Mesenchymal stem cell (in vitro differentiated cells and primary cell): ENCODE data around the gene LYPD3. TPM values are rescaled to one million over a fixed set of nuclear protein-coding genes. Genes with fewer than 3 reads are reported as not detected.
"Not testable (repeated sequence)": the region's sequence is repeated elsewhere in the genome, so short reads cannot be mapped to it uniquely, and the experiment has no call there.

ENCODE experiments used
- DNase-seq: peaks from one replicate; pipeline ENCODE4 v3.0.0-alpha.2; 2013
- H2AFZ ChIP-seq: one replicate; pipeline ENCODE4 v1.6.1; 2013; ENCODE audit warnings: low read depth, mild to moderate bottlenecking, control low read depth, inconsistent platforms, low read length, moderate library complexity
- H2AK5ac ChIP-seq: 2 replicates; pipeline ENCODE4 v1.6.1; 2013; ENCODE audit warnings: low read length, moderate library complexity, mild to moderate bottlenecking, inconsistent platforms; ENCODE audit not compliant: severe bottlenecking
- H2BK120ac ChIP-seq: one replicate; pipeline ENCODE4 v1.6.1; 2013; ENCODE audit warnings: low read depth, mild to moderate bottlenecking, inconsistent platforms, low read length, moderate library complexity
- H2BK12ac ChIP-seq, 2 experiments: one replicate each; pipeline ENCODE4 v1.6.1; 2013; ENCODE audit warnings: inconsistent platforms in 2 of 2, low read length in 2 of 2, mild to moderate bottlenecking in 2 of 2, moderate library complexity in 2 of 2, control low read depth in 1 of 2
- H2BK15ac ChIP-seq: one replicate; pipeline ENCODE4 v1.6.1; 2013; ENCODE audit warnings: mild to moderate bottlenecking, low read depth, inconsistent platforms; ENCODE audit not compliant: poor library complexity, severe bottlenecking
- H2BK5ac ChIP-seq: 2 replicates; pipeline ENCODE4 v1.6.1; 2013; ENCODE audit warnings: low read depth, mild to moderate bottlenecking, low read length, control low read depth, inconsistent platforms; ENCODE audit not compliant: poor library complexity, severe bottlenecking
- H3K14ac ChIP-seq, 2 experiments: one replicate each; pipeline ENCODE4 v1.6.1; 2013; ENCODE audit warnings: inconsistent platforms in 2 of 2, low read length in 2 of 2, control low read depth in 1 of 2, mild to moderate bottlenecking in 1 of 2, moderate library complexity in 1 of 2
- H3K18ac ChIP-seq, 2 experiments: one replicate each; pipeline ENCODE4 v1.6.1; 2013; ENCODE audit warnings: inconsistent platforms in 2 of 2, low read length in 2 of 2, control low read depth in 1 of 2, low read depth in 1 of 2, mild to moderate bottlenecking in 1 of 2
- H3K23ac ChIP-seq, 2 experiments: one replicate each; pipeline ENCODE4 v1.6.1; 2013; ENCODE audit warnings: inconsistent platforms in 2 of 2, low read length in 2 of 2, mild to moderate bottlenecking in 2 of 2, moderate library complexity in 2 of 2, control low read depth in 1 of 2
- H3K27ac ChIP-seq: 2 replicates; pipeline ENCODE4 v1.5.1; 2013; ENCODE audit warnings: mild to moderate bottlenecking, moderate library complexity, low read length, control low read depth, inconsistent platforms; ENCODE audit not compliant: poor library complexity, severe bottlenecking
- H3K27me3 ChIP-seq, 2 experiments: 2 replicates each; pipeline versions ENCODE4 v1.6.1 to v1.7.0; 2013; ENCODE audit warnings: low read length in 2 of 2, mild to moderate bottlenecking in 2 of 2, moderate library complexity in 2 of 2, control low read depth in 1 of 2, inconsistent platforms in 1 of 2; ENCODE audit not compliant: control insufficient read depth in 1 of 2, insufficient read depth in 1 of 2
- H3K36me3 ChIP-seq, 2 experiments: 2 replicates each; pipeline versions ENCODE4 v1.6.1 to v1.7.0; 2013; ENCODE audit warnings: low read length in 2 of 2, control low read depth in 1 of 2, inconsistent platforms in 1 of 2, low read depth in 1 of 2, mild to moderate bottlenecking in 1 of 2; ENCODE audit not compliant: insufficient read depth in 2 of 2, control insufficient read depth in 1 of 2
- H3K4ac ChIP-seq, 2 experiments: one replicate each; pipeline ENCODE4 v1.6.1; 2013; ENCODE audit warnings: inconsistent platforms in 2 of 2, low read length in 2 of 2, mild to moderate bottlenecking in 2 of 2, moderate library complexity in 2 of 2, control low read depth in 1 of 2, low read depth in 1 of 2
- H3K4me1 ChIP-seq: 2 replicates; pipeline ENCODE4 v1.6.1; 2013; ENCODE audit warnings: low read depth, low read length, control low read depth; ENCODE audit not compliant: control insufficient read depth, insufficient read depth
- H3K4me2 ChIP-seq: 2 replicates; pipeline ENCODE4 v1.6.1; 2013; ENCODE audit warnings: low read length, mild to moderate bottlenecking, inconsistent platforms; ENCODE audit not compliant: poor library complexity, severe bottlenecking
- H3K4me3 ChIP-seq, 2 experiments: 2 replicates each; pipeline versions ENCODE4 v1.5.1 to v1.7.0; 2013; ENCODE audit warnings: low read length in 2 of 2, mild to moderate bottlenecking in 2 of 2, control low read depth in 1 of 2, low read depth in 1 of 2; ENCODE audit not compliant: insufficient read depth in 1 of 2
- H3K79me1 ChIP-seq: replicated peaks from 2 replicates; pipeline ENCODE4 v1.6.1; 2013; ENCODE audit warnings: mild to moderate bottlenecking, control low read depth, low read length, inconsistent platforms; ENCODE audit not compliant: poor library complexity, severe bottlenecking
- H3K9ac ChIP-seq: 2 replicates; pipeline ENCODE4 v1.7.0; 2013; ENCODE audit warnings: mild to moderate bottlenecking, low read length, moderate library complexity
- H3K9me3 ChIP-seq: 2 replicates; pipeline ENCODE4 v1.7.0; 2013; ENCODE audit warnings: mild to moderate bottlenecking, low read length; ENCODE audit not compliant: control insufficient read depth
- H4K8ac ChIP-seq: one replicate; pipeline ENCODE4 v1.6.1; 2013; ENCODE audit warnings: inconsistent platforms, mild to moderate bottlenecking, low read length, moderate library complexity
- H4K91ac ChIP-seq: one replicate; pipeline ENCODE4 v1.6.1; 2013; ENCODE audit warnings: mild to moderate bottlenecking, low read length, inconsistent platforms
- WGBS: methylation state at CpG from one replicate; pipeline ENCODE4 v1.1.7; 2013; ENCODE audit warnings: mixed read lengths; 5-methylcytosine and 5-hydroxymethylcytosine counted together
- polyA plus RNA-seq, 2 experiments: library from polyadenylated mRNA; stranded (reverse); fragments of 200-250 nt; gene quantifications; one replicate each; pipeline ENCODE4 v1.2.3, GENCODE V29; 2013

Gene LYPD3
- polyA plus RNA-seq (2013, experiment 1 of 2), result 0.54 TPM
- polyA plus RNA-seq (2013, experiment 2 of 2), result 0.55 TPM

- no peak within 1 kb of the TSS for H2BK5ac ChIP-seq
- no peak within 1 kb of the TSS for H3K27ac ChIP-seq
- peak within 1 kb of the TSS; percentile 27 for H2BK120ac ChIP-seq
- H3K79me1 ChIP-seq, result no peaks in the 10 kb centered on the region
- H2BK12ac ChIP-seq, result no peak within 1 kb of the TSS
- peak within 1 kb of the TSS in 1 of 2 experiments; percentile 46 for H3K18ac ChIP-seq
- WGBS, result 37% methylated on average over 24 of the region's 24 CpGs
- no peak within 1 kb of the TSS for H4K91ac ChIP-seq
- peaks cover 18% of the 10 kb centered on the region for H3K4me1 ChIP-seq
- H2AK5ac ChIP-seq, result no peak within 1 kb of the TSS
- H3K23ac ChIP-seq, result no peak within 1 kb of the TSS
- no peak within 1 kb of the TSS for H3K4ac ChIP-seq
- H3K4me2 ChIP-seq, result peak within 1 kb of the TSS; percentile 96
- peak; percentile 33 for DNase-seq
- H2AFZ ChIP-seq, result no peak within 1 kb of the TSS
- H3K14ac ChIP-seq, result no peak within 1 kb of the TSS
- no peak within 1 kb of the TSS for H2BK15ac ChIP-seq
- H3K4me3 ChIP-seq, result peak within 1 kb of the TSS in 1 of 2 experiments; percentile 86
- H3K36me3 ChIP-seq, result no peaks in the 10 kb centered on the region
- no peaks in the 10 kb centered on the region for H3K9me3 ChIP-seq
- H3K9ac ChIP-seq, result peak within 1 kb of the TSS; percentile 61
- H4K8ac ChIP-seq, result peak within 1 kb of the TSS; percentile 81
- H3K27me3 ChIP-seq, result peaks cover 9 to 24% of the 10 kb centered on the region in 2 experiments
Measured at GRCh38 chr19:43465468-43466120, at the start of gene LYPD3. LYPD3 (minus strand) TSS chr19:43465608; CDS start chr19:43465571, 37 bp downstream.

GRCh38 chr19:43512399-43512798 is 47.0 kb upstream of the LYPD3 start:
- not testable (repeated sequence) for H3K9me3 ChIP-seq, H3K27ac ChIP-seq, H2AK5ac ChIP-seq, H3K14ac ChIP-seq, H4K8ac ChIP-seq, H3K18ac ChIP-seq, H2BK120ac ChIP-seq, H3K9ac ChIP-seq, H2BK12ac ChIP-seq, H3K23ac ChIP-seq, H2AFZ ChIP-seq, H2BK5ac ChIP-seq, H4K91ac ChIP-seq, DNase-seq, H3K79me1 ChIP-seq, H3K4ac ChIP-seq, H3K27me3 ChIP-seq, H3K4me2 ChIP-seq, H3K4me3 ChIP-seq, H3K4me1 ChIP-seq, H2BK15ac ChIP-seq
- peaks cover 23 to 41% of the 10 kb centered on the region in 2 experiments for H3K36me3 ChIP-seq

- Histone ChIP-seq H2BK12ac (no peak overlapping the region), H3K27me3 (no peaks in the 10 kb centered on the region), H4K91ac (no peak overlapping the region), H2AFZ (no peak overlapping the region), H2BK5ac (no peak overlapping the region), H2AK5ac (no peak overlapping the region), H3K14ac (no peak overlapping the region), H3K4me2 (no peak overlapping the region), H3K4me3 (no peak overlapping the region), H3K79me1 (no peaks in the 10 kb centered on the region), H3K36me3 (peaks cover 23 to 36% of the 10 kb centered on the region in 2 experiments), H3K27ac (no peak overlapping the region), H2BK120ac (no peak overlapping the region), H3K9me3 (no peaks in the 10 kb centered on the region), H3K4me1 (no peaks in the 10 kb centered on the region), H3K9ac (no peak overlapping the region), H3K4ac (no peak overlapping the region), H3K18ac (no peak overlapping the region), H4K8ac (no peak overlapping the region), H3K23ac (no peak overlapping the region), H2BK15ac (no peak overlapping the region)
- WGBS, result 97% methylated on average over 4 of the region's 5 CpGs
- DNase-seq, result no peak
Measured at GRCh38 chr19:43511324-43511723, 45.9 kb upstream of the LYPD3 start.

GRCh38 chr19:43510713-43511112 is 45.3 kb upstream of the LYPD3 start:
- H2AK5ac ChIP-seq, result no peak overlapping the region
- H3K36me3 ChIP-seq, result peaks cover 25 to 33% of the 10 kb centered on the region in 2 experiments
- no peaks in the 10 kb centered on the region for H3K9me3 ChIP-seq
- H3K27me3 ChIP-seq, result no peaks in the 10 kb centered on the region
- no peak overlapping the region for H2AFZ ChIP-seq
- H3K79me1 ChIP-seq, result no peaks in the 10 kb centered on the region
- no peak overlapping the region for H3K9ac ChIP-seq
- H3K4ac ChIP-seq, result no peak overlapping the region
- H2BK120ac ChIP-seq, result no peak overlapping the region
- H3K4me2 ChIP-seq, result no peak overlapping the region
- no peak overlapping the region for H4K91ac ChIP-seq
- no peak overlapping the region for H3K18ac ChIP-seq
- no peak for DNase-seq
- H3K27ac ChIP-seq, result no peak overlapping the region
- H3K4me1 ChIP-seq, result no peaks in the 10 kb centered on the region
- no peak overlapping the region for H3K4me3 ChIP-seq
- no peak overlapping the region for H2BK5ac ChIP-seq
- H2BK15ac ChIP-seq, result no peak overlapping the region
- H3K23ac ChIP-seq, result no peak overlapping the region
- no peak overlapping the region for H4K8ac ChIP-seq
- 97% methylated on average over 8 of the region's 9 CpGs for WGBS
- H2BK12ac ChIP-seq, result no peak overlapping the region
- H3K14ac ChIP-seq, result no peak overlapping the region
